Measurements from ENCODE around the gene CCDC110. TPM values are rescaled to one million over a fixed set of nuclear protein-coding genes. Genes with fewer than 3 reads are reported as not detected.
"Not testable (repeated sequence)": the region's sequence is repeated elsewhere in the genome, so short reads cannot be mapped to it uniquely, and the experiment has no call there.

CCDC110 gene
- 0.94 TPM for polyA plus RNA-seq
- long read RNA-seq, donor 1: 0 reads
- long read RNA-seq, donor 2: 0 reads
- long read RNA-seq, donor 3: 0 reads
- long read RNA-seq, donor 4: 0 reads
- long read RNA-seq, donor 5: 0 reads
- long read RNA-seq, donor 6: 0 reads
- long read RNA-seq, donor 7: 0 reads
- long read RNA-seq, donor 8: 0 reads
- long read RNA-seq, donor 9: 0 reads
- long read RNA-seq, donor 10: 0 reads
- long read RNA-seq, donor 11, partial matches to known transcripts: 0 of 1 reads
- long read RNA-seq, donor 11, other reads (novel, unspliced or antisense): 0 of 1 reads

- Histone ChIP-seq H3K27me3 (ENCODE audit: control insufficient read depth, insufficient read depth, low read length) (peaks cover 37% of the 10 kb centered on the region), H3K9me3 (ENCODE audit: control insufficient read depth, low read depth, low read length) (no peaks in the 10 kb centered on the region), H3K4me3 (ENCODE audit: low read length) (peak within 1 kb of the TSS; percentile 81), H3K27ac (ENCODE audit: low read length) (peak within 1 kb of the TSS; percentile 48), H3K36me3 (ENCODE audit: control insufficient read depth, insufficient read depth, low read length) (no peaks in the 10 kb centered on the region), H3K4me1 (ENCODE audit: control insufficient read depth, insufficient read depth, low read length) (no peaks in the 10 kb centered on the region)
- WGBS (ENCODE audit: insufficient coverage, low lambda C conversion rate): 0% methylated on average over 5 of the region's 93 CpGs
- DNase-seq: peak; percentile 86 to 87
Measured at GRCh38 chr4:185471235-185472102, at the start of gene CCDC110. Gene CCDC110, minus strand, starts transcription at chr4:185471733. Its CDS starts 50 bp downstream, at chr4:185471683.

GRCh38 chr4:185520119-185520518, 48.6 kb upstream of the CCDC110 start:
- Histone ChIP-seq H3K4me1 (ENCODE audit: control insufficient read depth, insufficient read depth, low read length) (no peaks in the 10 kb centered on the region), H3K27me3 (ENCODE audit: control insufficient read depth, insufficient read depth, low read length) (no peaks in the 10 kb centered on the region), H3K27ac (ENCODE audit: low read length) (no peak overlapping the region), H3K4me3 (ENCODE audit: low read length) (no peak overlapping the region), H3K36me3 (ENCODE audit: control insufficient read depth, insufficient read depth, low read length) (no peaks in the 10 kb centered on the region), H3K9me3 (ENCODE audit: control insufficient read depth, low read depth, low read length) (no peaks in the 10 kb centered on the region)
- no CpG with 5 or more reads among the region's 4 CpGs for WGBS (ENCODE audit: insufficient coverage, low lambda C conversion rate)
- no peak for DNase-seq

GRCh38 chr4:185518494-185518893, 47.0 kb upstream of the CCDC110 start:
- WGBS (ENCODE audit: insufficient coverage, low lambda C conversion rate): 60% methylated on average over 1 of the region's 1 CpG
- H3K36me3 ChIP-seq (ENCODE audit: control insufficient read depth, insufficient read depth, low read length): no peaks in the 10 kb centered on the region
- no peaks in the 10 kb centered on the region for H3K9me3 ChIP-seq (ENCODE audit: control insufficient read depth, low read depth, low read length)
- no peak overlapping the region for H3K4me3 ChIP-seq (ENCODE audit: low read length)
- no peaks in the 10 kb centered on the region for H3K4me1 ChIP-seq (ENCODE audit: control insufficient read depth, insufficient read depth, low read length)
- H3K27me3 ChIP-seq (ENCODE audit: control insufficient read depth, insufficient read depth, low read length): no peaks in the 10 kb centered on the region
- H3K27ac ChIP-seq (ENCODE audit: low read length): no peak overlapping the region
- no peak for DNase-seq

GRCh38 chr4:185518069-185518468, 46.5 kb upstream of the CCDC110 start:
- Histone ChIP-seq H3K36me3 (ENCODE audit: control insufficient read depth, insufficient read depth, low read length) (no peaks in the 10 kb centered on the region), H3K9me3 (ENCODE audit: control insufficient read depth, low read depth, low read length) (no peaks in the 10 kb centered on the region), H3K27me3 (ENCODE audit: control insufficient read depth, insufficient read depth, low read length) (no peaks in the 10 kb centered on the region), H3K4me3 (ENCODE audit: low read length) (no peak overlapping the region), H3K27ac (ENCODE audit: low read length) (no peak overlapping the region), H3K4me1 (ENCODE audit: control insufficient read depth, insufficient read depth, low read length) (no peaks in the 10 kb centered on the region)
- DNase-seq: no peak

- no CpG with 5 or more reads among the region's 4 CpGs for WGBS (ENCODE audit: insufficient coverage, low lambda C conversion rate)
- Histone ChIP-seq H3K4me1 (ENCODE audit: control insufficient read depth, insufficient read depth, low read length) (no peaks in the 10 kb centered on the region), H3K27ac (ENCODE audit: low read length) (no peak overlapping the region), H3K36me3 (ENCODE audit: control insufficient read depth, insufficient read depth, low read length) (no peaks in the 10 kb centered on the region), H3K4me3 (ENCODE audit: low read length) (no peak overlapping the region), H3K9me3 (ENCODE audit: control insufficient read depth, low read depth, low read length) (no peaks in the 10 kb centered on the region), H3K27me3 (ENCODE audit: control insufficient read depth, insufficient read depth, low read length) (no peaks in the 10 kb centered on the region)
- DNase-seq: no peak
Measured at GRCh38 chr4:185515248-185515647, 43.7 kb upstream of the CCDC110 start.

GRCh38 chr4:185514182-185514697, 42.7 kb upstream of the CCDC110 start:
- Histone ChIP-seq H3K27ac (ENCODE audit: low read length) (no peak overlapping the region), H3K9me3 (ENCODE audit: control insufficient read depth, low read depth, low read length) (no peaks in the 10 kb centered on the region), H3K4me1 (ENCODE audit: control insufficient read depth, insufficient read depth, low read length) (no peaks in the 10 kb centered on the region), H3K4me3 (ENCODE audit: low read length) (no peak overlapping the region), H3K36me3 (ENCODE audit: control insufficient read depth, insufficient read depth, low read length) (no peaks in the 10 kb centered on the region), H3K27me3 (ENCODE audit: control insufficient read depth, insufficient read depth, low read length) (no peaks in the 10 kb centered on the region)
- WGBS (ENCODE audit: insufficient coverage, low lambda C conversion rate): no CpG with 5 or more reads among the region's 17 CpGs
- DNase-seq: no peak

- Histone ChIP-seq H3K4me1 (ENCODE audit: control insufficient read depth, insufficient read depth, low read length) (no peaks in the 10 kb centered on the region), H3K36me3 (ENCODE audit: control insufficient read depth, insufficient read depth, low read length) (no peaks in the 10 kb centered on the region), H3K9me3 (ENCODE audit: control insufficient read depth, low read depth, low read length) (no peaks in the 10 kb centered on the region), H3K27ac (ENCODE audit: low read length) (no peak overlapping the region), H3K27me3 (ENCODE audit: control insufficient read depth, insufficient read depth, low read length) (no peaks in the 10 kb centered on the region), H3K4me3 (ENCODE audit: low read length) (no peak overlapping the region)
- WGBS (ENCODE audit: insufficient coverage, low lambda C conversion rate): no CpG with 5 or more reads among the region's 10 CpGs
- peak in 1 of 2 donors; percentile 25 for DNase-seq
Measured at GRCh38 chr4:185513489-185514181, 42.1 kb upstream of the CCDC110 start.

GRCh38 chr4:185512516-185512915, 41.0 kb upstream of the CCDC110 start:
- Histone ChIP-seq H3K27ac (ENCODE audit: low read length) (no peak overlapping the region), H3K36me3 (ENCODE audit: control insufficient read depth, insufficient read depth, low read length) (no peaks in the 10 kb centered on the region), H3K9me3 (ENCODE audit: control insufficient read depth, low read depth, low read length) (no peaks in the 10 kb centered on the region), H3K27me3 (ENCODE audit: control insufficient read depth, insufficient read depth, low read length) (no peaks in the 10 kb centered on the region), H3K4me3 (ENCODE audit: low read length) (no peak overlapping the region), H3K4me1 (ENCODE audit: control insufficient read depth, insufficient read depth, low read length) (peaks cover 4% of the 10 kb centered on the region)
- WGBS (ENCODE audit: insufficient coverage, low lambda C conversion rate): 100% methylated on average over 2 of the region's 3 CpGs
- no peak for DNase-seq

- H3K9me3 ChIP-seq (ENCODE audit: control insufficient read depth, low read depth, low read length); H3K4me1 ChIP-seq (ENCODE audit: control insufficient read depth, insufficient read depth, low read length); H3K36me3 ChIP-seq (ENCODE audit: control insufficient read depth, insufficient read depth, low read length); H3K27me3 ChIP-seq (ENCODE audit: control insufficient read depth, insufficient read depth, low read length); DNase-seq; H3K27ac ChIP-seq (ENCODE audit: low read length); H3K4me3 ChIP-seq (ENCODE audit: low read length): not testable (repeated sequence)
- no CpG with 5 or more reads among the region's 2 CpGs for WGBS (ENCODE audit: insufficient coverage, low lambda C conversion rate)
Measured at GRCh38 chr4:185511243-185511642, 39.7 kb upstream of the CCDC110 start.

- WGBS (ENCODE audit: insufficient coverage, low lambda C conversion rate): 100% methylated on average over 1 of the region's 5 CpGs
- Histone ChIP-seq H3K27ac (ENCODE audit: low read length) (no peak overlapping the region), H3K36me3 (ENCODE audit: control insufficient read depth, insufficient read depth, low read length) (no peaks in the 10 kb centered on the region), H3K4me1 (ENCODE audit: control insufficient read depth, insufficient read depth, low read length) (peaks cover 4% of the 10 kb centered on the region), H3K27me3 (ENCODE audit: control insufficient read depth, insufficient read depth, low read length) (no peaks in the 10 kb centered on the region), H3K4me3 (ENCODE audit: low read length) (no peak overlapping the region), H3K9me3 (ENCODE audit: control insufficient read depth, low read depth, low read length) (no peaks in the 10 kb centered on the region)
- no peak for DNase-seq
Measured at GRCh38 chr4:185510806-185511205, 39.3 kb upstream of the CCDC110 start.
